Esophagus muscularis mucosa (tissue), 4 donors: ENCODE results near the gene SEPTIN5. TPM values are rescaled to one million over a fixed set of nuclear protein-coding genes. Genes with fewer than 3 reads are reported as not detected.
A peak's percentile ranks its signal among the peaks of the same experiment; 100 is the strongest.

Experiments used
- DNase-seq: peaks from one replicate; pipeline ENCODE4 v3.0.0-alpha.2; 2017; ENCODE audit errors: extremely low spot score
- H3K27ac ChIP-seq, 4 donors: fragments of 200-600 bp; sonication (generic); replicated peaks in 1 of 4; 1 replicate in 3 of 4; 2 replicates in 1 of 4; pipeline ENCODE4 v1.5.1; 2016 to 2019; ENCODE audit warnings: mild to moderate bottlenecking in 1 of 4
- H3K27me3 ChIP-seq, 4 donors: fragments of 200-600 bp; sonication (generic); one replicate each; pipeline versions ENCODE4 v1.5.1 to v1.6.0; 2016 to 2019
- H3K36me3 ChIP-seq, 4 donors: fragments of 200-600 bp; sonication (generic); one replicate each; pipeline ENCODE4 v1.5.1; 2016 to 2019
- H3K4me1 ChIP-seq, 4 donors: fragments of 200-600 bp; sonication (generic); one replicate each; pipeline ENCODE4 v1.5.1; 2016 to 2019
- H3K4me3 ChIP-seq, 4 donors: fragments of 200-600 bp; sonication (generic); 1 replicate in 2 of 4; 2 replicates in 2 of 4; pipeline ENCODE4 v1.5.1; 2016 to 2019; ENCODE audit warnings: mild to moderate bottlenecking in 4 of 4, moderate library complexity in 1 of 4
- H3K9me3 ChIP-seq, 4 donors: fragments of 200-600 bp; sonication (generic); 1 replicate in 3 of 4; 2 replicates in 1 of 4; pipeline ENCODE4 v1.5.1; 2016 to 2019
- CTCF ChIP-seq, 3 experiments: fragments of 200-600 bp in 2 of 3; fragments of 450-650 bp in 1 of 3; sonication (generic) in 2 of 3; IDR thresholded peaks; one replicate each; pipeline ENCODE4 v1.5.1; 2017 to 2019; ENCODE audit warnings: antibody characterized with exemption in 3 of 3, mild to moderate bottlenecking in 2 of 3, moderate library complexity in 1 of 3
- EP300 ChIP-seq: sonication (generic); formaldehyde crosslinking; IDR thresholded peaks from one replicate; pipeline ENCODE4 v1.6.1; 2017; ENCODE audit warnings: antibody characterized with exemption
- POLR2A ChIP-seq: fragments of 450-650 bp; IDR thresholded peaks from one replicate; pipeline ENCODE4 v1.6.1; 2017; ENCODE audit warnings: antibody characterized with exemption, moderate library complexity, mild to moderate bottlenecking, low read depth
- POLR2AphosphoS5 ChIP-seq, 2 donors: sonication (generic); formaldehyde crosslinking; IDR thresholded peaks; one replicate each; pipeline ENCODE4 v1.6.1; 2017; ENCODE audit warnings: antibody characterized with exemption in 2 of 2
- WGBS: methylation state at CpG from one replicate; pipeline ENCODE4 v1.1.5; 2018; 5-methylcytosine and 5-hydroxymethylcytosine counted together
- intact Hi-C: fragments of 100-400 bp; cut with DNase I; formaldehyde crosslinking; loops from one replicate; pipeline ENCODE4 v1.15.1; 2023
- total RNA-seq, 4 donors: library from RNA; depleted of rRNA; stranded (reverse); fragments of >200 nt; gene quantifications; one replicate each; pipeline versions ENCODE4 v1.1.0 to v1.2.1, GENCODE V29; 2016

SEPTIN5 gene
- total RNA-seq, 4 donors from 2014 or later: 4.2 to 55.4 (median 20.6) TPM

- WGBS: 24% methylated on average over 14 of the region's 96 CpGs
Measured at GRCh38 chr22:19717691-19718455, 3.6 kb downstream of the SEPTIN5 start.

GRCh38 chr22:19718456-19719049 lies 4.2 kb downstream of the SEPTIN5 start:
- Histone ChIP-seq H3K27me3 (peaks cover 0 to 87% (median 6%) of the 10 kb centered on the region in 4 donors), H3K36me3 (peaks cover 0 to 29% (median 26%) of the 10 kb centered on the region in 4 donors), H3K27ac (peak overlapping the region; percentile 2 to 69 (median 54)), H3K4me3 (peak overlapping the region; percentile 66 to 86 (median 70)), H3K4me1 (peaks cover 58 to 70% (median 59%) of the 10 kb centered on the region in 4 donors), H3K9me3 (no peaks in the 10 kb centered on the region)
- no peak for TF ChIP-seq POLR2AphosphoS5 (IDR thresholded peaks at IDR 0.05)
- no peak for TF ChIP-seq EP300
- no peak for DNase-seq
- intact Hi-C loops: loop anchor here (1.0 kb wide), 1 partner anchor 39 kb away; no protein-coding TSS in a partner anchor
- WGBS: 3% methylated on average over 24 of the region's 70 CpGs

More at GRCh38 chr22:19717691-19718455, 3.6 kb downstream of the SEPTIN5 start:
- Histone ChIP-seq H3K27ac (peak overlapping the region in 3 of 4 donors; percentile 44 to 69 (median 64)), H3K36me3 (peaks cover 0 to 29% (median 26%) of the 10 kb centered on the region in 4 donors), H3K4me3 (peak overlapping the region; percentile 66 to 86 (median 70)), H3K9me3 (no peaks in the 10 kb centered on the region), H3K27me3 (peaks cover 0 to 86% (median 5%) of the 10 kb centered on the region in 4 donors), H3K4me1 (peaks cover 52 to 64% (median 52%) of the 10 kb centered on the region in 4 donors)
- intact Hi-C loops: loop anchor here (1.0 kb wide), 1 partner anchor 39 kb away; no protein-coding TSS in a partner anchor
- peak in 1 of 2 donors; percentile 29 for TF ChIP-seq POLR2AphosphoS5 (IDR thresholded peaks at IDR 0.05)
- TF ChIP-seq POLR2A: no peak
- peak in 2 of 3 experiments; percentile 94 to 99 for TF ChIP-seq CTCF (IDR thresholded peaks at IDR 0.05)
- TF ChIP-seq EP300: no peak
- no peak for DNase-seq

GRCh38 chr22:19719050-19719482 lies 4.8 kb downstream of the SEPTIN5 start:
- Histone ChIP-seq H3K36me3 (peaks cover 0 to 29% (median 26%) of the 10 kb centered on the region in 4 donors), H3K4me1 (peaks cover 57 to 70% (median 58%) of the 10 kb centered on the region in 4 donors), H3K9me3 (no peaks in the 10 kb centered on the region), H3K27me3 (peaks cover 0 to 87% (median 7%) of the 10 kb centered on the region in 4 donors), H3K4me3 (peak overlapping the region; percentile 66 to 86 (median 70)), H3K27ac (peak overlapping the region; percentile 2 to 69 (median 54))
- DNase-seq: no peak
- intact Hi-C loops: no loop called here
- WGBS: 29% methylated on average over 15 of the region's 31 CpGs
- no peak for TF ChIP-seq POLR2AphosphoS5 (IDR thresholded peaks at IDR 0.05)
- TF ChIP-seq EP300: no peak
- no peak for TF ChIP-seq POLR2A
- TF ChIP-seq CTCF (IDR thresholded peaks at IDR 0.05): no peak

GRCh38 chr22:19719488-19720021 lies 5.3 kb downstream of the SEPTIN5 start:
- peak overlapping the region in 3 of 4 donors; percentile 69 to 86 (median 71) for H3K4me3 ChIP-seq
- H3K27ac ChIP-seq: peak overlapping the region in 1 of 4 donors; percentile 64

More at GRCh38 chr22:19719488-19720021, 5.3 kb downstream of the SEPTIN5 start:
- peaks cover 0 to 89% (median 7%) of the 10 kb centered on the region in 4 donors for H3K27me3 ChIP-seq
- peaks cover 55 to 70% (median 58%) of the 10 kb centered on the region in 4 donors for H3K4me1 ChIP-seq
- intact Hi-C loops: no loop called here
- WGBS: 80% methylated on average over 10 of the region's 12 CpGs
- no peak for DNase-seq
- no peaks in the 10 kb centered on the region for H3K9me3 ChIP-seq
- peaks cover 0 to 29% (median 26%) of the 10 kb centered on the region in 4 donors for H3K36me3 ChIP-seq
- TF ChIP-seq EP300 (no peak), POLR2A (no peak), POLR2AphosphoS5 (IDR thresholded peaks at IDR 0.05) (no peak), CTCF (IDR thresholded peaks at IDR 0.05) (no peak)
